CD14-positive monocyte (primary cell): ENCODE measurements around the gene NEBL. TPM values are rescaled to one million over a fixed set of nuclear protein-coding genes. Genes with fewer than 3 reads are reported as not detected.

Source experiments
- DNase-seq, 3 donors: peaks; one replicate each; pipeline ENCODE4 v3.0.0-alpha.2; 2011 to 2022
- H2AFZ ChIP-seq: 2 replicates; pipeline ENCODE4 v1.6.0; 2012; ENCODE audit warnings: mild to moderate bottlenecking, low read depth, low read length, inconsistent platforms; ENCODE audit not compliant: insufficient read depth, poor library complexity, severe bottlenecking
- H3K27ac ChIP-seq, 2 donors: 1 replicate in 1 of 2; 2 replicates in 1 of 2; pipeline ENCODE4 v1.5.1; 2012 to 2013; ENCODE audit warnings: low read length in 2 of 2, control low read depth in 1 of 2, inconsistent platforms in 1 of 2, low read depth in 1 of 2, mild to moderate bottlenecking in 1 of 2
- H3K27me3 ChIP-seq, 2 donors: one replicate each; pipeline versions ENCODE4 v1.6.0 to v1.6.1; 2011 to 2013; ENCODE audit warnings: low read length in 2 of 2; ENCODE audit not compliant: control insufficient read depth in 2 of 2, insufficient read depth in 2 of 2
- H3K36me3 ChIP-seq, 2 donors: replicated peaks in 1 of 2; 1 replicate in 1 of 2; 2 replicates in 1 of 2; pipeline versions ENCODE4 v1.5.1 to v1.6.1; 2012 to 2013; ENCODE audit warnings: low read length in 2 of 2, control low read depth in 1 of 2, inconsistent platforms in 1 of 2, mild to moderate bottlenecking in 1 of 2; ENCODE audit not compliant: insufficient read depth in 2 of 2, control insufficient read depth in 1 of 2
- H3K4me1 ChIP-seq, 2 donors: 1 replicate in 1 of 2; 2 replicates in 1 of 2; pipeline versions ENCODE4 v1.5.1 to v1.6.1; 2012 to 2013; ENCODE audit warnings: low read length in 2 of 2, control low read depth in 1 of 2, inconsistent platforms in 1 of 2, mild to moderate bottlenecking in 1 of 2, moderate library complexity in 1 of 2; ENCODE audit not compliant: insufficient read depth in 2 of 2, control insufficient read depth in 1 of 2
- H3K4me2 ChIP-seq: replicated peaks from 2 replicates; pipeline ENCODE3; 2012; ENCODE audit warnings: low read length, moderate library complexity, mild to moderate bottlenecking; ENCODE audit not compliant: poor library complexity, severe bottlenecking; ENCODE audit errors: extremely low read depth
- H3K4me3 ChIP-seq, 3 experiments: fragments of 200-600 bp in 1 of 3; sonication (generic) in 1 of 3; replicated peaks in 1 of 3; 1 replicate in 2 of 3; 2 replicates in 1 of 3; pipeline ENCODE4 v1.5.1; 2011 to 2013; ENCODE audit warnings: low read length in 3 of 3, mild to moderate bottlenecking in 3 of 3, control low read depth in 2 of 3, low read depth in 2 of 3, inconsistent platforms in 1 of 3, moderate library complexity in 1 of 3
- H3K79me2 ChIP-seq: 2 replicates; pipeline ENCODE4 v1.6.0; 2012; ENCODE audit warnings: mild to moderate bottlenecking, control low read depth, inconsistent platforms, low read length, moderate library complexity; ENCODE audit not compliant: insufficient read depth
- H3K9ac ChIP-seq: 2 replicates; pipeline ENCODE4 v1.6.0; 2017; ENCODE audit warnings: low read length, mild to moderate bottlenecking; ENCODE audit not compliant: insufficient read depth, poor library complexity, severe bottlenecking
- H3K9me3 ChIP-seq, 2 donors: replicated peaks in 1 of 2; 1 replicate in 1 of 2; 2 replicates in 1 of 2; pipeline versions ENCODE4 v1.5.1 to v1.6.1; 2012 to 2013; ENCODE audit warnings: low read length in 2 of 2, control low read depth in 1 of 2; ENCODE audit not compliant: control insufficient read depth in 1 of 2, insufficient read depth in 1 of 2
- H4K20me1 ChIP-seq: 2 replicates; pipeline ENCODE4 v1.6.0; 2012; ENCODE audit warnings: mild to moderate bottlenecking, low read length, control low read depth, moderate library complexity; ENCODE audit not compliant: insufficient read depth
- H3K27ac Mint-ChIP-seq, 7 donors: one replicate each; pipeline ENCODE4 v1.8.0; 2020; ENCODE audit warnings: mild to moderate bottlenecking in 7 of 7, mixed read lengths in 7 of 7, moderate library complexity in 6 of 7, inconsistent platforms in 2 of 7
- H3K27me3 Mint-ChIP-seq, 3 donors: one replicate each; pipeline ENCODE4 v1.8.0; 2021 to 2022; ENCODE audit warnings: low read depth in 3 of 3, mild to moderate bottlenecking in 3 of 3, mixed read lengths in 3 of 3, moderate library complexity in 3 of 3, inconsistent platforms in 1 of 3
- H3K36me3 Mint-ChIP-seq, 2 donors: one replicate each; pipeline ENCODE4 v1.8.0; 2020; ENCODE audit warnings: mixed read lengths in 2 of 2, inconsistent platforms in 1 of 2, mild to moderate bottlenecking in 1 of 2
- H3K4me1 Mint-ChIP-seq: one replicate; pipeline ENCODE4 v1.8.0; 2020; ENCODE audit warnings: mild to moderate bottlenecking, mixed read lengths
- H3K4me3 Mint-ChIP-seq, 2 donors: one replicate each; pipeline ENCODE4 v1.8.0; 2020; ENCODE audit warnings: mild to moderate bottlenecking in 2 of 2, mixed read lengths in 2 of 2, moderate library complexity in 1 of 2
- H3K9me3 Mint-ChIP-seq, 7 donors: one replicate each; pipeline ENCODE4 v1.8.0; 2020 to 2022; ENCODE audit warnings: mixed read lengths in 7 of 7, mild to moderate bottlenecking in 6 of 7, moderate library complexity in 6 of 7, inconsistent platforms in 2 of 7
- WGBS: methylation state at CpG from one replicate; pipeline ENCODE4 v1.1.5; 2013; ENCODE audit warnings: missing lambda C conversion rate; ENCODE audit not compliant: insufficient coverage; 5-methylcytosine and 5-hydroxymethylcytosine counted together
- intact Hi-C, 2 donors: fragments of 100-400 bp; cut with micrococcal nuclease; formaldehyde crosslinking; loops; one replicate each; pipeline versions ENCODE4 v1.15.0 to v1.15.1; 2023
- polyA plus RNA-seq, 3 donors: library from polyadenylated mRNA; depleted of rRNA in 1 of 3; unstranded in 2 of 3; stranded (reverse) in 1 of 3; fragments of 300-500 nt in 2 of 3; fragments of >200 nt in 1 of 3; fragmentation: Illumina TruSeq in 2 of 3; gene quantifications; 1 replicate in 2 of 3; 2 replicates in 1 of 3; pipeline ENCODE4 v1.2.3, GENCODE V29; 2012 to 2021
- TF ChIP-seq, protein P1 (sequence below): fragments of 200-600 bp; IDR thresholded peaks from one replicate; pipeline ENCODE4 v1.8.0; 2022; ENCODE audit warnings: antibody characterized with exemption, mild to moderate bottlenecking

Gene NEBL
- polyA plus RNA-seq, 3 donors = 9.7 TPM; not detected in 2

DNA sequence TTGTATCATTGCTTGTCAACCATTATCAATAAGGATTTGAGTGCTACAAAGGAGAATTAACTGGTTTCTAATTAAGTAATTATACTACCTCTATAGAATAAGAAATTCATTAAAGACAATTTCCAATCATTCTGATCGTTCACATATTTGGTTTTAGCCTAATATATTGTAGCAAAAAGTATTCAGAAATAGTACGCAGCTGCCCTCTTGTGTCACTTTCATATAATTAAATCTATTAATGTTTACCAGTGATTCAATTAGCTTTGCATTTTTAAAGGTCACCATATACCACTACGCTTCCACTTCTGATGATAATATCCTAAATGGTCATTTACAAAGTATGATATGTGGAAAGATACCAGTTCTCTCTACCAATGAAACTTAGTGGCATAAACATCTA is 128.3 kb downstream of the NEBL start:
- Mint-ChIP-seq H3K4me3 (no peak overlapping the region), H3K27me3 (peaks cover 0 to 4% (median 2%) of the 10 kb centered on the region in 3 donors), H3K27ac (no peak overlapping the region), H3K9me3 (peaks cover 0 to 2% (median 0%) of the 10 kb centered on the region in 7 donors), H3K4me1 (peaks cover 7% of the 10 kb centered on the region), H3K36me3 (no peaks in the 10 kb centered on the region)
- Histone ChIP-seq H3K9ac (no peak overlapping the region), H3K4me2 (no peak overlapping the region), H3K79me2 (no peaks in the 10 kb centered on the region), H3K36me3 (no peaks in the 10 kb centered on the region), H3K27me3 (no peaks in the 10 kb centered on the region), H3K4me1 (no peaks in the 10 kb centered on the region), H3K27ac (no peak overlapping the region), H2AFZ (no peak overlapping the region), H4K20me1 (no peaks in the 10 kb centered on the region), H3K4me3 (no peak overlapping the region), H3K9me3 (no peaks in the 10 kb centered on the region)
- intact Hi-C loops = no loop called here
- no CpG with 5 or more reads among the region's 3 CpGs for WGBS
- TF ChIP-seq, protein P1, sequence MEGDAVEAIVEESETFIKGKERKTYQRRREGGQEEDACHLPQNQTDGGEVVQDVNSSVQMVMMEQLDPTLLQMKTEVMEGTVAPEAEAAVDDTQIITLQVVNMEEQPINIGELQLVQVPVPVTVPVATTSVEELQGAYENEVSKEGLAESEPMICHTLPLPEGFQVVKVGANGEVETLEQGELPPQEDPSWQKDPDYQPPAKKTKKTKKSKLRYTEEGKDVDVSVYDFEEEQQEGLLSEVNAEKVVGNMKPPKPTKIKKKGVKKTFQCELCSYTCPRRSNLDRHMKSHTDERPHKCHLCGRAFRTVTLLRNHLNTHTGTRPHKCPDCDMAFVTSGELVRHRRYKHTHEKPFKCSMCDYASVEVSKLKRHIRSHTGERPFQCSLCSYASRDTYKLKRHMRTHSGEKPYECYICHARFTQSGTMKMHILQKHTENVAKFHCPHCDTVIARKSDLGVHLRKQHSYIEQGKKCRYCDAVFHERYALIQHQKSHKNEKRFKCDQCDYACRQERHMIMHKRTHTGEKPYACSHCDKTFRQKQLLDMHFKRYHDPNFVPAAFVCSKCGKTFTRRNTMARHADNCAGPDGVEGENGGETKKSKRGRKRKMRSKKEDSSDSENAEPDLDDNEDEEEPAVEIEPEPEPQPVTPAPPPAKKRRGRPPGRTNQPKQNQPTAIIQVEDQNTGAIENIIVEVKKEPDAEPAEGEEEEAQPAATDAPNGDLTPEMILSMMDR = peak; percentile 36
- DNase-seq = peak in 1 of 3 donors; percentile 16

DNA sequence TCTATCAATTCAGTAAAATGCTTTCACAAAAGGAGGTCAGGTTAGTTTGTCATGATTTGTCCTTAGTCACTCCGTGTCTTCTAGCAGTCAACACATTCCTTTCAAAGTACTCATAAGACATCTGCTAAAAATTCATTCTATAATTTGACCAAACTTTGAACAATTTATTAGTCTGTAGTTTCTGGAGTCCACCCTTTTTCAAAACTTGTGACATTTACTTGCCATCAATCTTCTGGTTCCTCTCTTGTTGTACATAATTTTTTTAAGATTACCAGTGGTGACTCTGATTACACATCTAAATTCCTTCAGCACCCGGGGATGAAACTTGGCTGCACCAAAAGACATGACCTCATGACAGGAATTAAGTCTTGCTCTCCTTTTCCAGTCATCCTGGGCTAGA is 130.1 kb downstream of the NEBL start:
- H3K79me2 ChIP-seq = no peaks in the 10 kb centered on the region
- Mint-ChIP-seq H3K27me3 (peaks cover 0 to 4% (median 3%) of the 10 kb centered on the region in 3 donors), H3K27ac (no peak overlapping the region), H3K4me1 (peaks cover 3% of the 10 kb centered on the region), H3K36me3 (no peaks in the 10 kb centered on the region), H3K9me3 (peaks cover 0 to 3% (median 0%) of the 10 kb centered on the region in 7 donors), H3K4me3 (no peak overlapping the region)
- no peak for DNase-seq
- H4K20me1 ChIP-seq = no peaks in the 10 kb centered on the region
- H3K4me2 ChIP-seq = no peak overlapping the region
- no peak overlapping the region for H3K4me3 ChIP-seq
- H3K36me3 ChIP-seq = no peaks in the 10 kb centered on the region
- no peak overlapping the region for H3K27ac ChIP-seq
- intact Hi-C loops = no loop called here
- no CpG with 5 or more reads among the region's 2 CpGs for WGBS
- TF ChIP-seq, protein P1 = no peak
- no peaks in the 10 kb centered on the region for H3K9me3 ChIP-seq
- H3K9ac ChIP-seq = no peak overlapping the region
- no peaks in the 10 kb centered on the region for H3K4me1 ChIP-seq
- no peak overlapping the region for H2AFZ ChIP-seq
- no peaks in the 10 kb centered on the region for H3K27me3 ChIP-seq
